H1 (cell line): ENCODE data around the gene SKAP2. TPM values are rescaled to one million over a fixed set of nuclear protein-coding genes. Genes with fewer than 3 reads are reported as not detected.

ENCODE experiments used
- HDAC6 ChIP-seq: IDR thresholded peaks from one replicate; pipeline ENCODE4 v1.7.1; 2012; ENCODE audit warnings: low read depth, mild to moderate bottlenecking, inconsistent platforms, low read length, moderate library complexity
- NANOG ChIP-seq: IDR thresholded peaks from 2 replicates; pipeline ENCODE4 v1.6.1; 2011; ENCODE audit warnings: low read length, low read depth, mild to moderate bottlenecking, inconsistent platforms; ENCODE audit not compliant: insufficient read depth, poor library complexity, severe bottlenecking
- RAD21 ChIP-seq, 2 experiments: IDR thresholded peaks in 1 of 2; conservative IDR thresholded peaks in 1 of 2; 2 replicates each; pipeline ENCODE4 v1.6.1; 2011; ENCODE audit warnings: low read depth in 2 of 2, low read length in 2 of 2, improper control_type of control experiment in 1 of 2, inconsistent platforms in 1 of 2, mild to moderate bottlenecking in 1 of 2, moderate library complexity in 1 of 2
- RNF2 ChIP-seq: fragments of 200-900, 300-1000 bp; sonication (generic); IDR thresholded peaks from 2 replicates; pipeline ENCODE4 v1.7.1; 2016; ENCODE audit warnings: borderline replicate concordance, low read depth, mild to moderate bottlenecking, antibody characterized with exemption, low read length; ENCODE audit not compliant: poor library complexity, severe bottlenecking; ENCODE audit errors: missing control alignments
- SAP30 ChIP-seq: fragments of 300-600 bp; sonication (generic); IDR thresholded peaks from 2 replicates; pipeline ENCODE4 v1.7.1; 2012; ENCODE audit warnings: low read length, moderate library complexity, mild to moderate bottlenecking, inconsistent platforms; ENCODE audit not compliant: insufficient read depth, insufficient replicate concordance
- SP4 ChIP-seq: IDR thresholded peaks from 2 replicates; pipeline ENCODE4 v1.6.1; 2012; ENCODE audit warnings: low read length, inconsistent platforms
- TBP ChIP-seq: IDR thresholded peaks from 2 replicates; pipeline ENCODE4 v1.6.1; 2011; ENCODE audit warnings: low read depth, low read length, improper control_type of control experiment
- YY1 ChIP-seq: IDR thresholded peaks from 2 replicates; pipeline ENCODE4 v1.6.1; 2011; ENCODE audit warnings: low read depth, mild to moderate bottlenecking, low read length
- polyA plus RNA-seq, 7 experiments: library from polyadenylated mRNA; depleted of rRNA in 3 of 7; stranded (reverse) in 5 of 7; unstranded in 2 of 7; fragments of >200 nt in 5 of 7; fragments of 200-250 nt in 2 of 7; gene quantifications; 1 replicate in 5 of 7; 2 replicates in 1 of 7; 4 replicates in 1 of 7; pipeline versions ENCODE4 v1.2.1 to v1.2.3, GENCODE V29; 2011 to 2013; ENCODE audit warnings: missing spikeins in 2 of 7, mixed read lengths in 2 of 7
- total RNA-seq: library from RNA; stranded (reverse); fragmentation: NEBNext Ultra II Directional; extraction: Animal tissue kit (Norgen Biotek cat#: 25700); gene quantifications from 2 replicates; pipeline ENCODE4 v1.2.1, GENCODE V29; 2021
- TF ChIP-seq, protein P1 (sequence below): fragments of 300-600 bp; sonication (generic); IDR thresholded peaks from 2 replicates; pipeline ENCODE4 v1.7.1; 2012; ENCODE audit warnings: low read length, moderate library complexity, mild to moderate bottlenecking, inconsistent platforms; ENCODE audit not compliant: insufficient replicate concordance

SKAP2 gene
- total and polyA plus RNA-seq, 2 of the 8 experiments (the other 6 are each of a cell fraction or from before 2014, with no cell fraction given): 0.53 to 5.1 TPM

- TF ChIP-seq, protein P1, sequence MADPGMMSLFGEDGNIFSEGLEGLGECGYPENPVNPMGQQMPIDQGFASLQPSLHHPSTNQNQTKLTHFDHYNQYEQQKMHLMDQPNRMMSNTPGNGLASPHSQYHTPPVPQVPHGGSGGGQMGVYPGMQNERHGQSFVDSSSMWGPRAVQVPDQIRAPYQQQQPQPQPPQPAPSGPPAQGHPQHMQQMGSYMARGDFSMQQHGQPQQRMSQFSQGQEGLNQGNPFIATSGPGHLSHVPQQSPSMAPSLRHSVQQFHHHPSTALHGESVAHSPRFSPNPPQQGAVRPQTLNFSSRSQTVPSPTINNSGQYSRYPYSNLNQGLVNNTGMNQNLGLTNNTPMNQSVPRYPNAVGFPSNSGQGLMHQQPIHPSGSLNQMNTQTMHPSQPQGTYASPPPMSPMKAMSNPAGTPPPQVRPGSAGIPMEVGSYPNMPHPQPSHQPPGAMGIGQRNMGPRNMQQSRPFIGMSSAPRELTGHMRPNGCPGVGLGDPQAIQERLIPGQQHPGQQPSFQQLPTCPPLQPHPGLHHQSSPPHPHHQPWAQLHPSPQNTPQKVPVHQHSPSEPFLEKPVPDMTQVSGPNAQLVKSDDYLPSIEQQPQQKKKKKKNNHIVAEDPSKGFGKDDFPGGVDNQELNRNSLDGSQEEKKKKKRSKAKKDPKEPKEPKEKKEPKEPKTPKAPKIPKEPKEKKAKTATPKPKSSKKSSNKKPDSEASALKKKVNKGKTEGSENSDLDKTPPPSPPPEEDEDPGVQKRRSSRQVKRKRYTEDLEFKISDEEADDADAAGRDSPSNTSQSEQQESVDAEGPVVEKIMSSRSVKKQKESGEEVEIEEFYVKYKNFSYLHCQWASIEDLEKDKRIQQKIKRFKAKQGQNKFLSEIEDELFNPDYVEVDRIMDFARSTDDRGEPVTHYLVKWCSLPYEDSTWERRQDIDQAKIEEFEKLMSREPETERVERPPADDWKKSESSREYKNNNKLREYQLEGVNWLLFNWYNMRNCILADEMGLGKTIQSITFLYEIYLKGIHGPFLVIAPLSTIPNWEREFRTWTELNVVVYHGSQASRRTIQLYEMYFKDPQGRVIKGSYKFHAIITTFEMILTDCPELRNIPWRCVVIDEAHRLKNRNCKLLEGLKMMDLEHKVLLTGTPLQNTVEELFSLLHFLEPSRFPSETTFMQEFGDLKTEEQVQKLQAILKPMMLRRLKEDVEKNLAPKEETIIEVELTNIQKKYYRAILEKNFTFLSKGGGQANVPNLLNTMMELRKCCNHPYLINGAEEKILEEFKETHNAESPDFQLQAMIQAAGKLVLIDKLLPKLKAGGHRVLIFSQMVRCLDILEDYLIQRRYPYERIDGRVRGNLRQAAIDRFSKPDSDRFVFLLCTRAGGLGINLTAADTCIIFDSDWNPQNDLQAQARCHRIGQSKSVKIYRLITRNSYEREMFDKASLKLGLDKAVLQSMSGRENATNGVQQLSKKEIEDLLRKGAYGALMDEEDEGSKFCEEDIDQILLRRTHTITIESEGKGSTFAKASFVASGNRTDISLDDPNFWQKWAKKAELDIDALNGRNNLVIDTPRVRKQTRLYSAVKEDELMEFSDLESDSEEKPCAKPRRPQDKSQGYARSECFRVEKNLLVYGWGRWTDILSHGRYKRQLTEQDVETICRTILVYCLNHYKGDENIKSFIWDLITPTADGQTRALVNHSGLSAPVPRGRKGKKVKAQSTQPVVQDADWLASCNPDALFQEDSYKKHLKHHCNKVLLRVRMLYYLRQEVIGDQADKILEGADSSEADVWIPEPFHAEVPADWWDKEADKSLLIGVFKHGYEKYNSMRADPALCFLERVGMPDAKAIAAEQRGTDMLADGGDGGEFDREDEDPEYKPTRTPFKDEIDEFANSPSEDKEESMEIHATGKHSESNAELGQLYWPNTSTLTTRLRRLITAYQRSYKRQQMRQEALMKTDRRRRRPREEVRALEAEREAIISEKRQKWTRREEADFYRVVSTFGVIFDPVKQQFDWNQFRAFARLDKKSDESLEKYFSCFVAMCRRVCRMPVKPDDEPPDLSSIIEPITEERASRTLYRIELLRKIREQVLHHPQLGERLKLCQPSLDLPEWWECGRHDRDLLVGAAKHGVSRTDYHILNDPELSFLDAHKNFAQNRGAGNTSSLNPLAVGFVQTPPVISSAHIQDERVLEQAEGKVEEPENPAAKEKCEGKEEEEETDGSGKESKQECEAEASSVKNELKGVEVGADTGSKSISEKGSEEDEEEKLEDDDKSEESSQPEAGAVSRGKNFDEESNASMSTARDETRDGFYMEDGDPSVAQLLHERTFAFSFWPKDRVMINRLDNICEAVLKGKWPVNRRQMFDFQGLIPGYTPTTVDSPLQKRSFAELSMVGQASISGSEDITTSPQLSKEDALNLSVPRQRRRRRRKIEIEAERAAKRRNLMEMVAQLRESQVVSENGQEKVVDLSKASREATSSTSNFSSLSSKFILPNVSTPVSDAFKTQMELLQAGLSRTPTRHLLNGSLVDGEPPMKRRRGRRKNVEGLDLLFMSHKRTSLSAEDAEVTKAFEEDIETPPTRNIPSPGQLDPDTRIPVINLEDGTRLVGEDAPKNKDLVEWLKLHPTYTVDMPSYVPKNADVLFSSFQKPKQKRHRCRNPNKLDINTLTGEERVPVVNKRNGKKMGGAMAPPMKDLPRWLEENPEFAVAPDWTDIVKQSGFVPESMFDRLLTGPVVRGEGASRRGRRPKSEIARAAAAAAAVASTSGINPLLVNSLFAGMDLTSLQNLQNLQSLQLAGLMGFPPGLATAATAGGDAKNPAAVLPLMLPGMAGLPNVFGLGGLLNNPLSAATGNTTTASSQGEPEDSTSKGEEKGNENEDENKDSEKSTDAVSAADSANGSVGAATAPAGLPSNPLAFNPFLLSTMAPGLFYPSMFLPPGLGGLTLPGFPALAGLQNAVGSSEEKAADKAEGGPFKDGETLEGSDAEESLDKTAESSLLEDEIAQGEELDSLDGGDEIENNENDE: no peak
- no peak for TF ChIP-seq SP4
- no peak for TF ChIP-seq RAD21 (IDR thresholded peaks at IDR 0.05 in 1 of 2, conservative IDR thresholded peaks at IDR 0.05 in 1 of 2; ENCODE audit: low read depth in 2 of 2, low read length in 2 of 2)
- no peak for TF ChIP-seq NANOG
- TF ChIP-seq TBP: no peak
- TF ChIP-seq YY1: no peak
- no peak for TF ChIP-seq RNF2
- TF ChIP-seq HDAC6: no peak
- no peak for TF ChIP-seq SAP30
Measured at GRCh38 chr7:26670290-26670689, 194.1 kb downstream of the SKAP2 start (continued).
